GM12873 (cell line): ENCODE results near the gene LBX2.

Experiments
- TF ChIP-seq, protein P1 (sequence below): IDR thresholded peaks from 2 replicates; pipeline ENCODE4 v1.5.1; 2012; ENCODE audit warnings: low read depth, mild to moderate bottlenecking, moderate library complexity, low read length, control low read depth; ENCODE audit not compliant: insufficient read depth; ENCODE audit errors: missing control alignments

Gene LBX2

GRCh38 chr2:74493546-74493945 lies 5.9 kb downstream of the LBX2 start:
- TF ChIP-seq, protein P1, sequence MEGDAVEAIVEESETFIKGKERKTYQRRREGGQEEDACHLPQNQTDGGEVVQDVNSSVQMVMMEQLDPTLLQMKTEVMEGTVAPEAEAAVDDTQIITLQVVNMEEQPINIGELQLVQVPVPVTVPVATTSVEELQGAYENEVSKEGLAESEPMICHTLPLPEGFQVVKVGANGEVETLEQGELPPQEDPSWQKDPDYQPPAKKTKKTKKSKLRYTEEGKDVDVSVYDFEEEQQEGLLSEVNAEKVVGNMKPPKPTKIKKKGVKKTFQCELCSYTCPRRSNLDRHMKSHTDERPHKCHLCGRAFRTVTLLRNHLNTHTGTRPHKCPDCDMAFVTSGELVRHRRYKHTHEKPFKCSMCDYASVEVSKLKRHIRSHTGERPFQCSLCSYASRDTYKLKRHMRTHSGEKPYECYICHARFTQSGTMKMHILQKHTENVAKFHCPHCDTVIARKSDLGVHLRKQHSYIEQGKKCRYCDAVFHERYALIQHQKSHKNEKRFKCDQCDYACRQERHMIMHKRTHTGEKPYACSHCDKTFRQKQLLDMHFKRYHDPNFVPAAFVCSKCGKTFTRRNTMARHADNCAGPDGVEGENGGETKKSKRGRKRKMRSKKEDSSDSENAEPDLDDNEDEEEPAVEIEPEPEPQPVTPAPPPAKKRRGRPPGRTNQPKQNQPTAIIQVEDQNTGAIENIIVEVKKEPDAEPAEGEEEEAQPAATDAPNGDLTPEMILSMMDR = no peak

DNA sequence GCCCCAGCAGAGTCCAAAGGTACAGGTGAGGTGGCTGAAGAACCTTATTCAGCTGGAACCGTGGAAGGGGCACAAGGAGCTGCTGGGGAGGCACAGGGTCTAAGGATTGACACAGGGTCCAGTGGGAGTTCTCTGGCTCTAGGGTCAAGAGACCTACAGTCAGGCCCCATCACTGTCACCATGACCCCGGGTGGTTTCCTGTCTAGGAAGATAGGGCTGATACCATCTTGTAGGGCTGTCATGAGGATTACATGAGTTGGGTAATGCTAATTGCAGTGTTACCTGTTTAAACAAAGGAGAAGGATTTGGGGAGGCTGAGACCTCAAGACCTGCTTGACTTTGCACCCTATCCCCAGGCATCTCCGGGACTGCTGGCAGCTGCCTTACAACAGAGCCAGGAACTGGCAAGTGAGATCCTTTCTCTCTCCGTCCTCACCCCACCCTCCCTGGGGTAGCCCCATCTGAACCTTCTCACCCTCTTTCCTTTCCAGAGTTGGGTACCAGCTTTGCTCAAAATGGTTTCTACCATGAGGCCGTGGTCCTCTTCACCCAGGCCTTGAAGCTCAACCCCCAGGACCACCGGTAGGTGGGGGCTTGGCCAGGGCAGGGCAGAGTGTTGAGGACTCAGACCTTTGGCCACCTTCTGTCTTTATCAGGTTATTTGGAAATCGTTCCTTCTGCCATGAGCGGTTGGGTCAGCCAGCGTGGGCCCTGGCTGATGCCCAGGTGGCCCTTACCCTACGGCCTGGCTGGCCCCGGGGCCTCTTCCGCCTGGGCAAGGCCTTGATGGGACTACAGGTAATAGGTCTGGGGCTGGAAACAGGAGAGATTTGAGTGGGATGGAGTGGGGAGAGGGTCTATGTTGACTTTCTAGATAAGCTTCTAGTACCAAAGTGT lies 7.5 kb downstream of the LBX2 start:
- TF ChIP-seq, protein P1 = no peak

GRCh38 chr2:74489906-74490305 lies 9.5 kb downstream of the LBX2 start:
- TF ChIP-seq, protein P1 = no peak

- TF ChIP-seq, protein P1 = no peak
These were observed 10.5 kb downstream of the LBX2 start for GRCh38 chr2:74488643-74489481.

DNA sequence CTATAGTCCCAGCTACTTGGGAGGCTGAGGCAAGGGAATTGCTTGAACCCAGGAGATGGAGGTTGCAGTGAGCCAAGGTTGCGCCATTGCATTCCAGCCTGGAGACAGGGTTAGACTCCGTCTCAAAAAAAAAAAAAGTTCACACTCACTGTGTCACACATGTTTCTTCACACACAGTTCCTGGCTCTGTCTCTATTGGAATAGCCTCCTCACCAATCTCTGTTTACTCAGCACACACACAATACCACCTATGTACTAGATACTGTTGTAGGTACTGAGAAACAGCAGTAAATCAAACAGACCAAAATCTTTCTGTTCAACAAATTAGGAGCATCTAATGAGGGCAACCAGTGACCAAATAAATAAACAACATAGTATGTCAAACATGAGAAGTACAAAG lies 13.3 kb downstream of the LBX2 start:
- TF ChIP-seq, protein P1 = no peak

- TF ChIP-seq, protein P1 = peak; percentile 94
These were observed 16.4 kb downstream of the LBX2 start, which contains the start of the genes CCDC142 and TTC31 for GRCh38 chr2:74482801-74483674. Gene CCDC142 (minus strand): TSS chr2:74482998. CDS start chr2:74482837, 161 bp downstream. Gene TTC31 (plus strand): TSS chr2:74483081. CDS start chr2:74483096, 15 bp downstream.
